Ovary (tissue), 3 donors: ENCODE measurements around the gene DOLPP1.

Experiments used
- CTCF ChIP-seq, 3 donors: fragments of 450-650 bp in 2 of 3; fragments of 200-600 bp in 1 of 3; IDR thresholded peaks; one replicate each; pipeline versions ENCODE4 v1.5.1 to v1.8.0; 2016 to 2022; ENCODE audit warnings: antibody characterized with exemption in 3 of 3, mild to moderate bottlenecking in 1 of 3
- POLR2A ChIP-seq: fragments of 450-650 bp; IDR thresholded peaks from one replicate; pipeline ENCODE4 v1.6.1; 2017; ENCODE audit warnings: antibody characterized with exemption, mild to moderate bottlenecking, moderate library complexity
- donor health status: DM: no; HTN: no; CAD: no.

- no peak for TF ChIP-seq POLR2A
- peak in 1 of 3 donors; percentile 14 for TF ChIP-seq CTCF (IDR thresholded peaks at IDR 0.05)
Observed at GRCh38 chr9:129109952-129110739, 29.2 kb downstream of the DOLPP1 start.
